Fibroblast of lung (primary cell): ENCODE measurements around the gene DESI1. TPM values are rescaled to one million over a fixed set of nuclear protein-coding genes. Genes with fewer than 3 reads are reported as not detected.

ENCODE experiments used
- DNase-seq, 2 donors: peaks; one replicate each; pipeline versions ENCODE4 v3.0.0 to v3.0.0-alpha.2; 2010; ENCODE audit warnings: low read depth in 2 of 2
- H2AFZ ChIP-seq: 2 replicates; pipeline ENCODE4 v1.5.1; 2012; ENCODE audit warnings: low read length, control low read depth, inconsistent platforms
- H3K27ac ChIP-seq: 2 replicates; pipeline ENCODE4 v1.5.1; 2011; ENCODE audit warnings: low read length, control low read depth; ENCODE audit not compliant: insufficient read depth
- H3K27me3 ChIP-seq: 2 replicates; pipeline ENCODE4 v1.5.1; 2011; ENCODE audit warnings: mild to moderate bottlenecking, low read length; ENCODE audit not compliant: control insufficient read depth, insufficient read depth
- H3K36me3 ChIP-seq: 2 replicates; pipeline ENCODE4 v1.5.1; 2011; ENCODE audit warnings: low read length; ENCODE audit not compliant: control insufficient read depth, insufficient read depth
- H3K4me1 ChIP-seq: 2 replicates; pipeline ENCODE4 v1.5.1; 2011; ENCODE audit warnings: low read length; ENCODE audit not compliant: control insufficient read depth, insufficient read depth; ENCODE audit errors: extremely low read depth
- H3K4me2 ChIP-seq: 2 replicates; pipeline ENCODE4 v1.5.1; 2011; ENCODE audit warnings: low read length, control low read depth; ENCODE audit not compliant: insufficient read depth; ENCODE audit errors: extremely low read depth
- H3K4me3 ChIP-seq, 4 experiments: fragments of 200-600 bp in 1 of 4; sonication (generic) in 1 of 4; replicated peaks in 1 of 4; 2 replicates each; pipeline ENCODE4 v1.5.1; 2011 to 2016; ENCODE audit warnings: low read length in 4 of 4, low read depth in 3 of 4, mild to moderate bottlenecking in 3 of 4, control low read depth in 2 of 4, inconsistent platforms in 1 of 4, mixed read lengths in 1 of 4; ENCODE audit not compliant: insufficient read depth in 1 of 4; ENCODE audit errors: control extremely low read depth in 1 of 4
- H3K79me2 ChIP-seq: 2 replicates; pipeline ENCODE4 v1.5.1; 2012; ENCODE audit warnings: mild to moderate bottlenecking, low read length, inconsistent platforms; ENCODE audit not compliant: control insufficient read depth, insufficient read depth
- H3K9ac ChIP-seq: 2 replicates; pipeline ENCODE4 v1.5.1; 2011; ENCODE audit warnings: mild to moderate bottlenecking, low read length, control low read depth; ENCODE audit not compliant: insufficient read depth
- H3K9me3 ChIP-seq: 2 replicates; pipeline ENCODE4 v1.5.1; 2012; ENCODE audit warnings: low read depth, low read length; ENCODE audit not compliant: control insufficient read depth, insufficient read depth
- H4K20me1 ChIP-seq: 2 replicates; pipeline ENCODE4 v1.5.1; 2011; ENCODE audit warnings: low read length; ENCODE audit not compliant: control insufficient read depth, insufficient read depth; ENCODE audit errors: extremely low read depth
- EZH2 ChIP-seq: IDR thresholded peaks from 2 replicates; pipeline ENCODE4 v1.5.1; 2012; ENCODE audit warnings: low read length, control low read depth, mild to moderate bottlenecking; ENCODE audit errors: missing control alignments
- polyA plus RNA-seq, 2 donors: library from polyadenylated mRNA; depleted of rRNA in 1 of 2; stranded (reverse) in 1 of 2; unstranded in 1 of 2; fragments of >200 nt; gene quantifications; 2 replicates each; pipeline ENCODE4 v1.2.1, GENCODE V29; 2011 to 2012; ENCODE audit warnings: missing spikeins in 1 of 2
- total RNA-seq: library from RNA; depleted of rRNA; stranded (reverse); fragments of >200 nt; gene quantifications from 2 replicates; pipeline ENCODE4 v1.2.1, GENCODE V29; 2014
- TF ChIP-seq, protein P1 (sequence below), 2 donors: IDR thresholded peaks in 1 of 2; conservative IDR thresholded peaks in 1 of 2; 1 replicate in 1 of 2; 2 replicates in 1 of 2; pipeline ENCODE4 v1.5.1; 2011 to 2012; ENCODE audit warnings: low read length in 2 of 2, control low read depth in 1 of 2, inconsistent platforms in 1 of 2, low read depth in 1 of 2, mild to moderate bottlenecking in 1 of 2

DESI1 gene
- total and polyA plus RNA-seq, 2 donors (not counting 1 experiment from before 2014, with no cell fraction given) = 11.9 to 22.4 TPM

DNA sequence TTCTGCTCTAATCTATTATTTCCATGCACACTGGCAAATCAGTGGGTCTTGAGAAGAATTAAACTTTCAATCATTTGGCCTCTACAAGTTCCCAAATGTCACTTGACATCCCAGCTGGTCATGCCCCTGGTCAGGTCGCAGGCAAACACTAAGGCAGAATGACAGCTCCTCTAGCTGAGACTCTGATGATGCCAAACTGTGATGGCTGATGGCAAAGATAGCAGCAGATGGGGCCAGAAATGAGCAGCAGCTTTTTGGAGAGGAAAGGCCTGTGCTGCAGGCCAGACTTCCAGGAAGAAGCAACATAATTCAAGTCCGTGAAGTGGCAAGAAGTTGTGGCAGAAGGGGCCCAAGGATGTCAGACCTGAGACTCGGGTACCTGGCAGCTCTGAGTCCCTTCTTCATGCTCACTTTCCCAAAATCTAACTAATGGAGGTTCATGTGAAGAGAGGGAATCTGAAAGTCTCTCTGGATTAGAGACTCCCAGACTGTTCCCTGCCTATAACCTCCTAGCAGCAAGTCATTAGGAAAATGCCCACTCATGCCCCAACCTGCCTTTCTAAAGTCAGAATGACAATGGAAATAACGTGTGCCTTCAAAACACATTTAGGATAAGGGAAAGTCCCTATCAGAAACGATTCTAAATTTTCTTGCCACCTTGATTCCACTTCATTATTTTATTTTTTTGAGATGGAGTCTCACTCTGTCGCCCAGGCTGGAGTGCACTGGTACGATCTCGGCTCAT is 21.8 kb downstream of the DESI1 start:
- Histone ChIP-seq H4K20me1 (no peaks in the 10 kb centered on the region), H3K36me3 (peaks cover 12% of the 10 kb centered on the region), H3K79me2 (no peaks in the 10 kb centered on the region), H3K9me3 (no peaks in the 10 kb centered on the region), H3K4me3 (no peak overlapping the region), H3K4me1 (peaks cover 12% of the 10 kb centered on the region), H3K27me3 (no peaks in the 10 kb centered on the region), H3K27ac (no peak overlapping the region), H3K9ac (no peak overlapping the region), H2AFZ (no peak overlapping the region), H3K4me2 (no peak overlapping the region)
- TF ChIP-seq EZH2 = no peak
- TF ChIP-seq, protein P1, sequence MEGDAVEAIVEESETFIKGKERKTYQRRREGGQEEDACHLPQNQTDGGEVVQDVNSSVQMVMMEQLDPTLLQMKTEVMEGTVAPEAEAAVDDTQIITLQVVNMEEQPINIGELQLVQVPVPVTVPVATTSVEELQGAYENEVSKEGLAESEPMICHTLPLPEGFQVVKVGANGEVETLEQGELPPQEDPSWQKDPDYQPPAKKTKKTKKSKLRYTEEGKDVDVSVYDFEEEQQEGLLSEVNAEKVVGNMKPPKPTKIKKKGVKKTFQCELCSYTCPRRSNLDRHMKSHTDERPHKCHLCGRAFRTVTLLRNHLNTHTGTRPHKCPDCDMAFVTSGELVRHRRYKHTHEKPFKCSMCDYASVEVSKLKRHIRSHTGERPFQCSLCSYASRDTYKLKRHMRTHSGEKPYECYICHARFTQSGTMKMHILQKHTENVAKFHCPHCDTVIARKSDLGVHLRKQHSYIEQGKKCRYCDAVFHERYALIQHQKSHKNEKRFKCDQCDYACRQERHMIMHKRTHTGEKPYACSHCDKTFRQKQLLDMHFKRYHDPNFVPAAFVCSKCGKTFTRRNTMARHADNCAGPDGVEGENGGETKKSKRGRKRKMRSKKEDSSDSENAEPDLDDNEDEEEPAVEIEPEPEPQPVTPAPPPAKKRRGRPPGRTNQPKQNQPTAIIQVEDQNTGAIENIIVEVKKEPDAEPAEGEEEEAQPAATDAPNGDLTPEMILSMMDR (conservative IDR thresholded peaks at IDR 0.05 in 1 of 2, IDR thresholded peaks at IDR 0.05 in 1 of 2; ENCODE audit: low read depth in 1 of 2, low read length in 2 of 2) = no peak
- no peak for DNase-seq

DNA sequence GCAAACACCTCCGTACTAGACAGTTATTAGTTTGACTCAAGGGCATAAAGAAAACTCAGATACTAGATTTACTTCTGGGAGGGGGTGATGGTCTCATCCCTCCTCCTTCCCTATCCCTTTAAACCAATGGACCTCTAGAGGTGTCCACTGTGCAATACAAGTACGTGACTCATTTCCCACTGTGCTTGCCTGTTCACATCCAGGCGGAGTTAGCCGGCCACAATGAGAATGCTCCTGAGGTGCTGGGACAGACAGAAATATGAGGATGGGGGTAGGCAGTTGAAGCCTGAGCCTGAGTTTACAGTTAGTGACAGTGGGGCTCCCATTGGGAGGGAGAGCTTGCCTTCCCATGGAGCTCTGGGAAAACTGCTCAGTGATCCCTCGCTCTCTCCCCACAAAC is 22.8 kb downstream of the DESI1 start:
- peak overlapping the region; percentile 8 for H3K27ac ChIP-seq
- peaks cover 12% of the 10 kb centered on the region for H3K4me1 ChIP-seq
- no peak overlapping the region for H2AFZ ChIP-seq
- H3K4me3 ChIP-seq = no peak overlapping the region
- no peaks in the 10 kb centered on the region for H3K27me3 ChIP-seq
- no peaks in the 10 kb centered on the region for H4K20me1 ChIP-seq
- peaks cover 12% of the 10 kb centered on the region for H3K36me3 ChIP-seq
- H3K9me3 ChIP-seq = no peaks in the 10 kb centered on the region
- no peak overlapping the region for H3K4me2 ChIP-seq
- peak; percentile 75 to 88 for DNase-seq
- H3K79me2 ChIP-seq = no peaks in the 10 kb centered on the region
- H3K9ac ChIP-seq = no peak overlapping the region
- TF ChIP-seq, protein P1 (conservative IDR thresholded peaks at IDR 0.05 in 1 of 2, IDR thresholded peaks at IDR 0.05 in 1 of 2; ENCODE audit: low read depth in 1 of 2, low read length in 2 of 2) = peak; percentile 8 to 28
- no peak for TF ChIP-seq EZH2

DNA sequence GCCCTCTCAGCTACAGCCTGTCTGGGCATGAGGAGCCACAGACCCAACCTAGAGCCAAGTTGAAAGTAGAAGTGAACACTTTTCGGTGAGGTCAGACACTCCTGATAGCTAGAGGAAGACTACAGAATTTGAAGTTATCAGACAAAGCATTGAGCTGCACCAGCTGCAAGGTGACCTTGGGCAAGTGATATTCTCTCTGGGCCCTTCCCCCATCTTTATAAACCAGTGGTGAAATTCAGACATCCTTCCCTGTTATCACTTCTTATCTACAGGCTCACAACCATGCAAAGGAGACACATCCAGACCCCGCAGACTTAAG is 23.2 kb downstream of the DESI1 start:
- H3K4me3 ChIP-seq = no peak overlapping the region
- no peaks in the 10 kb centered on the region for H3K79me2 ChIP-seq
- no peaks in the 10 kb centered on the region for H3K9me3 ChIP-seq
- TF ChIP-seq, protein P1 (conservative IDR thresholded peaks at IDR 0.05 in 1 of 2, IDR thresholded peaks at IDR 0.05 in 1 of 2; ENCODE audit: low read depth in 1 of 2, low read length in 2 of 2) = no peak
- no peak for TF ChIP-seq EZH2
- H3K36me3 ChIP-seq = peaks cover 9% of the 10 kb centered on the region
- peaks cover 12% of the 10 kb centered on the region for H3K4me1 ChIP-seq
- H3K27me3 ChIP-seq = no peaks in the 10 kb centered on the region
- H2AFZ ChIP-seq = no peak overlapping the region
- H3K4me2 ChIP-seq = no peak overlapping the region
- H3K27ac ChIP-seq = peak overlapping the region; percentile 16
- no peak for DNase-seq
- no peak overlapping the region for H3K9ac ChIP-seq
- H4K20me1 ChIP-seq = no peaks in the 10 kb centered on the region
